K562 (cell line): Measurements from ENCODE around the gene STK24. TPM values are rescaled to one million over a fixed set of nuclear protein-coding genes. Genes with fewer than 3 reads are reported as not detected.

ENCODE experiments used
- ATAC-seq: fragments of 200-7000 bp; cut with Tn5 transposase; 3 replicates; pipeline ENCODE4 v1.9.1; 2020; ENCODE audit warnings: moderate library complexity
- BruUV-seq: library from RNA; stranded (reverse); fragments of 400-500 nt; replicated peaks from 2 replicates; lab custom pipeline; 2021; lab: Mats Ljungman, UMichigan
- CTCF ChIA-PET: fragments of 300-600 bp; formaldehyde crosslinking; extraction: SDS; loops from one replicate; lab custom pipeline; 2021; ENCODE audit warnings: low intra/inter-chr PET ratio; lab: Yijun Ruan, JAX
- POLR2A ChIA-PET: fragments of 300-600, 350-650 bp; sonication (Branson Sonifier 250); formaldehyde crosslinking; extraction: SDS; loops from one replicate; lab custom pipeline; 2021; ENCODE audit warnings: antibody characterized with exemption, inconsistent platforms; lab: Yijun Ruan, JAX
- DNase-seq, 4 experiments: peaks; one replicate each; pipeline versions ENCODE4 v3.0.0 to v3.0.0-alpha.2; 2011 to 2018; ENCODE audit warnings: low spot score in 3 of 4, mixed read lengths in 3 of 4; ENCODE audit errors: extremely low read depth in 1 of 4
- FAIRE-seq: peaks from 2 replicates; lab custom pipeline; 2011; peaks lifted over from hg19 to GRCh38; lab: Jason Lieb, UNC
- H2AFZ ChIP-seq: 2 replicates; pipeline ENCODE4 v1.6.0; 2011; ENCODE audit warnings: low read depth, low read length, control low read depth, inconsistent platforms
- H3K27ac ChIP-seq: fragments of 200-600 bp; 3 replicates; pipeline ENCODE4 v1.8.0; 2011; ENCODE audit warnings: low read depth, mild to moderate bottlenecking, control low read depth, inconsistent platforms, low read length, moderate library complexity, mixed read lengths; ENCODE audit errors: extremely low read depth
- H3K27me3 ChIP-seq, 2 experiments: fragments of 300-600 bp in 1 of 2; 2 replicates in 1 of 2; 3 replicates in 1 of 2; pipeline versions ENCODE4 v1.6.0 to v1.8.0; 2011; ENCODE audit warnings: inconsistent platforms in 2 of 2, low read length in 2 of 2, mild to moderate bottlenecking in 1 of 2, mixed read lengths in 1 of 2, moderate library complexity in 1 of 2; ENCODE audit not compliant: control insufficient read depth in 2 of 2, insufficient read depth in 2 of 2
- H3K36me3 ChIP-seq: fragments of 300-600 bp; 3 replicates; pipeline ENCODE4 v1.8.0; 2011; ENCODE audit warnings: mild to moderate bottlenecking, low read length, inconsistent platforms; ENCODE audit not compliant: control insufficient read depth, insufficient read depth
- H3K4me1 ChIP-seq, 2 experiments: fragments of 200-600 bp in 1 of 2; replicated peaks in 1 of 2; 2 replicates in 1 of 2; 3 replicates in 1 of 2; pipeline versions ENCODE4 v1.5.1 to v1.8.0; 2011; ENCODE audit warnings: inconsistent platforms in 2 of 2, low read length in 2 of 2, mild to moderate bottlenecking in 1 of 2, mixed read lengths in 1 of 2, moderate library complexity in 1 of 2; ENCODE audit not compliant: control insufficient read depth in 2 of 2, insufficient read depth in 2 of 2
- H3K4me2 ChIP-seq: 2 replicates; pipeline ENCODE4 v1.6.1; 2011; ENCODE audit warnings: low read length, control low read depth, inconsistent platforms, mixed read lengths; ENCODE audit not compliant: insufficient read depth
- H3K4me3 ChIP-seq: fragments of 200-600 bp; sonication (generic), shearing (Covaris generic); 2 replicates; pipeline ENCODE4 v1.5.1; 2016; ENCODE audit warnings: control low read depth, inconsistent platforms
- H3K79me2 ChIP-seq: fragments of 200-600 bp; 3 replicates; pipeline ENCODE4 v1.8.0; 2011; ENCODE audit warnings: low read length, inconsistent platforms; ENCODE audit not compliant: control insufficient read depth, insufficient read depth
- H3K9ac ChIP-seq, 2 experiments: 2 replicates each; pipeline versions ENCODE4 v1.6.0 to v1.6.1; 2011; ENCODE audit warnings: low read depth in 2 of 2, low read length in 2 of 2, control low read depth in 1 of 2, inconsistent platforms in 1 of 2, mild to moderate bottlenecking in 1 of 2, mixed read lengths in 1 of 2; ENCODE audit not compliant: insufficient read depth in 1 of 2
- H3K9me1 ChIP-seq: one replicate; pipeline ENCODE4 v1.6.0; 2011; ENCODE audit warnings: inconsistent platforms, mild to moderate bottlenecking, low read length, moderate library complexity; ENCODE audit not compliant: control insufficient read depth, insufficient read depth
- H3K9me3 ChIP-seq: replicated peaks from 2 replicates; pipeline ENCODE4 v1.5.1; 2011; ENCODE audit warnings: low read depth, low read length, inconsistent platforms; ENCODE audit not compliant: control insufficient read depth, insufficient read depth
- H4K20me1 ChIP-seq: replicated peaks from 2 replicates; pipeline ENCODE4 v1.6.1; 2011; ENCODE audit warnings: low read length, inconsistent platforms, mixed read lengths; ENCODE audit not compliant: control insufficient read depth, insufficient read depth
- ARID3A ChIP-seq: IDR thresholded peaks from 2 replicates; pipeline ENCODE4 v1.6.1; 2012; ENCODE audit warnings: low read depth, low read length, improper control_type of control experiment, borderline replicate concordance
- CGGBP1 ChIP-seq: fragments of 250-450 bp; sonication (Bioruptor Pico); IDR thresholded peaks from 2 replicates; pipeline ENCODE4 v1.9.0; 2021; ENCODE audit warnings: mild to moderate bottlenecking
- CTCF ChIP-seq, 3 experiments: IDR thresholded peaks in 2 of 3; conservative IDR thresholded peaks in 1 of 3; 2 replicates each; pipeline ENCODE4 v1.5.1; 2011 to 2012; ENCODE audit warnings: low read length in 3 of 3, mild to moderate bottlenecking in 3 of 3, control low read depth in 2 of 3, improper control_type of control experiment in 1 of 3, inconsistent platforms in 1 of 3, low read depth in 1 of 3, mixed read lengths in 1 of 3, moderate library complexity in 1 of 3; ENCODE audit not compliant: insufficient read depth in 2 of 3
- DLX4 ChIP-seq: fragments of 250-450 bp; sonication (Bioruptor Pico); IDR thresholded peaks from 2 replicates; pipeline ENCODE4 v1.6.1; 2021; ENCODE audit warnings: mild to moderate bottlenecking
- ZNF217 ChIP-seq: sonication (generic); formaldehyde crosslinking; IDR thresholded peaks from 2 replicates; pipeline ENCODE4 v1.8.0; 2022; ENCODE audit warnings: mild to moderate bottlenecking, missing genetic modification reagents
- ZNF766 ChIP-seq: fragments of 200-800 bp; sonication (Bioruptor generic); conservative IDR thresholded peaks from 2 replicates; pipeline ENCODE4 v1.6.1; 2016; ENCODE audit warnings: missing genetic modification characterization, missing compliant biosample characterization
- WGBS: fragments of 100-300 bp; shearing (Covaris generic); methylation state at CpG from one replicate; pipeline ENCODE4 v1.1.6; 2016; ENCODE audit warnings: low coverage, mixed read lengths; ENCODE audit not compliant: insufficient coverage; ENCODE audit errors: missing lambda C conversion rate; 5-methylcytosine and 5-hydroxymethylcytosine counted together
- in situ Hi-C: fragments of 300-500 bp; cut with MboI; formaldehyde crosslinking; loops from 4 replicates; pipeline ENCODE4 v1.15.0; 2018; ENCODE audit warnings: inconsistent platforms, mixed read lengths
- intact Hi-C: fragments of 100-400 bp; cut with micrococcal nuclease; formaldehyde crosslinking; loops from 2 replicates; pipeline ENCODE4 v1.14.2; 2022
- polyA plus RNA-seq, 8 experiments: library from polyadenylated mRNA; depleted of rRNA in 4 of 8; stranded (reverse) in 5 of 8; unstranded in 3 of 8; fragments of >200 nt; fragmentation: Nextera tagmentation in 2 of 8; fragmentation: Illumina TruSeq in 1 of 8; extraction: Ambion mirVana in 2 of 8; extraction: Trizol in 1 of 8; gene quantifications; 2 replicates each; pipeline versions ENCODE4 v1.2.1 to v1.2.3, GENCODE V29; 2011 to 2014; ENCODE audit warnings: inconsistent platforms in 1 of 8, missing spikeins in 1 of 8
- total RNA-seq, 7 experiments: library from RNA; depleted of rRNA in 6 of 7; stranded (reverse); fragments of >200 nt in 6 of 7; fragmentation: Illumina TruSeq in 2 of 7; extraction: Trizol in 2 of 7; gene quantifications; 2 replicates each; pipeline versions ENCODE4 v1.2.1 to v1.2.3, GENCODE V29; 2011 to 2021; ENCODE audit warnings: low replicate concordance in 1 of 7

STK24 gene
- total and polyA plus RNA-seq, 9 of the 15 experiments (the other 6 are each of a cell fraction or from before 2014, with no cell fraction given), result 3.8 to 78.4 (median 28.2) TPM

- TF ChIP-seq CTCF (IDR thresholded peaks at IDR 0.05 in 2 of 3, conservative IDR thresholded peaks at IDR 0.05 in 1 of 3; ENCODE audit: insufficient read depth in 2 of 3, low read depth in 1 of 3, low read length in 3 of 3), result peak; percentile 48 to 72 (median 56)
- no peak for TF ChIP-seq ZNF766 (CRISPR knock-in tag)
These were observed 110.2 kb downstream of the STK24 start (continued) for GRCh38 chr13:98466634-98467236.

- no peak for TF ChIP-seq CGGBP1 (CRISPR knock-in tag)
- TF ChIP-seq ARID3A, result no peak
- TF ChIP-seq ZNF217, result no peak
- no peak for TF ChIP-seq DLX4 (CRISPR knock-in tag)
- no peak overlapping the region for H2AFZ ChIP-seq
- H3K79me2 ChIP-seq, result no peaks in the 10 kb centered on the region
- intact Hi-C loops (no loop called here), in situ Hi-C loops (no loop called here)
- H3K4me2 ChIP-seq, result no peak overlapping the region
- H3K9me3 ChIP-seq, result no peaks in the 10 kb centered on the region
- FAIRE-seq, result no peak
- CTCF ChIA-PET, result no interaction called here
- no peak for ATAC-seq
- H3K36me3 ChIP-seq, result peaks cover 61% of the 10 kb centered on the region; the same call in 2 of the 3 replicates
- POLR2A ChIA-PET, result no interaction called here
- H3K27me3 ChIP-seq, result no peaks in the 10 kb centered on the region
- no peak overlapping the region for H3K4me3 ChIP-seq
- H3K9me1 ChIP-seq, result no peaks in the 10 kb centered on the region
- DNase-seq, result no peak
- no peak overlapping the region for H3K27ac ChIP-seq
- 94% methylated on average over 6 of the region's 8 CpGs for WGBS
- H3K4me1 ChIP-seq, result no peaks in the 10 kb centered on the region
- H4K20me1 ChIP-seq, result no peaks in the 10 kb centered on the region
- H3K9ac ChIP-seq, result peak overlapping the region in 1 of 2 experiments; percentile 17; a peak in 1 of 4 replicates
- BruUV-seq, result no TSS peak
These were observed 114.0 kb downstream of the STK24 start for GRCh38 chr13:98462946-98463345.
